Endodermal cell (in vitro differentiated cells): ENCODE measurements around the gene LPP. TPM values are rescaled to one million over a fixed set of nuclear protein-coding genes. Genes with fewer than 3 reads are reported as not detected.

Experiments used
- DNase-seq: peaks from one replicate; pipeline ENCODE4 v3.0.0-alpha.2; 2017
- H3K27ac ChIP-seq: 2 replicates; pipeline ENCODE4 v1.5.1; 2013; ENCODE audit warnings: mild to moderate bottlenecking, low read depth, low read length, moderate library complexity
- H3K27me3 ChIP-seq: 2 replicates; pipeline ENCODE4 v1.6.1; 2013; ENCODE audit warnings: mild to moderate bottlenecking, low read length, moderate library complexity; ENCODE audit not compliant: insufficient read depth, control insufficient read depth, poor library complexity, severe bottlenecking
- H3K36me3 ChIP-seq: 2 replicates; pipeline ENCODE4 v1.7.0; 2013; ENCODE audit warnings: mild to moderate bottlenecking, low read length, moderate library complexity; ENCODE audit not compliant: control insufficient read depth, insufficient read depth
- H3K4me1 ChIP-seq: one replicate; pipeline ENCODE4 v1.7.0; 2013; ENCODE audit warnings: low read length; ENCODE audit not compliant: control insufficient read depth, insufficient read depth
- H3K4me3 ChIP-seq: 2 replicates; pipeline ENCODE4 v1.5.1; 2013; ENCODE audit warnings: mild to moderate bottlenecking, low read length, moderate library complexity
- H3K9ac ChIP-seq: 2 replicates; pipeline ENCODE4 v1.6.1; 2013; ENCODE audit warnings: mild to moderate bottlenecking, low read length, moderate library complexity; ENCODE audit not compliant: poor library complexity, severe bottlenecking; ENCODE audit errors: extremely low read depth
- H3K9me3 ChIP-seq: 2 replicates; pipeline ENCODE4 v1.6.1; 2013; ENCODE audit warnings: mild to moderate bottlenecking, low read length, moderate library complexity; ENCODE audit not compliant: control insufficient read depth
- H3K27ac Mint-ChIP-seq: 2 replicates; pipeline ENCODE4 v1.8.0; 2020; ENCODE audit warnings: mixed read lengths
- H3K27me3 Mint-ChIP-seq: 2 replicates; pipeline ENCODE4 v1.8.0; 2021; ENCODE audit warnings: mild to moderate bottlenecking, mixed read lengths; ENCODE audit not compliant: insufficient read depth
- H3K36me3 Mint-ChIP-seq: 2 replicates; pipeline ENCODE4 v1.8.0; 2020; ENCODE audit warnings: low read depth, mixed read lengths
- H3K4me1 Mint-ChIP-seq: 2 replicates; pipeline ENCODE4 v1.8.0; 2020; ENCODE audit warnings: mixed read lengths
- H3K4me3 Mint-ChIP-seq: 2 replicates; pipeline ENCODE4 v1.8.0; 2020; ENCODE audit warnings: mild to moderate bottlenecking, moderate library complexity, mixed read lengths
- H3K9me3 Mint-ChIP-seq: 2 replicates; pipeline ENCODE4 v1.8.0; 2020; ENCODE audit warnings: mild to moderate bottlenecking, mixed read lengths
- WGBS, 2 experiments: methylation state at CpG; one replicate each; pipeline versions ENCODE4 v1.1.5 to v1.1.7; 2013; ENCODE audit warnings: missing lambda C conversion rate in 2 of 2, mixed read lengths in 1 of 2; ENCODE audit not compliant: insufficient coverage in 1 of 2, insufficient read length in 1 of 2; 5-methylcytosine and 5-hydroxymethylcytosine counted together
- total RNA-seq, 2 donors: library from RNA; stranded (reverse); fragmentation: NEBNext Ultra II Directional in 1 of 2; extraction: Animal tissue kit (Norgen Biotek cat#: 25700) in 1 of 2; gene quantifications; 2 replicates in 1 of 2; 3 replicates in 1 of 2; pipeline ENCODE4 v1.2.1, GENCODE V29; 2021
- TF ChIP-seq, protein P1 (sequence below): fragments of 200-600 bp; sonication (generic); conservative IDR thresholded peaks from 2 replicates; pipeline ENCODE4 v1.5.0; 2021; ENCODE audit warnings: antibody characterized with exemption, mild to moderate bottlenecking

LPP gene
- total RNA-seq, 2 donors from 2014 or later = 78.0 to 105 TPM

DNA sequence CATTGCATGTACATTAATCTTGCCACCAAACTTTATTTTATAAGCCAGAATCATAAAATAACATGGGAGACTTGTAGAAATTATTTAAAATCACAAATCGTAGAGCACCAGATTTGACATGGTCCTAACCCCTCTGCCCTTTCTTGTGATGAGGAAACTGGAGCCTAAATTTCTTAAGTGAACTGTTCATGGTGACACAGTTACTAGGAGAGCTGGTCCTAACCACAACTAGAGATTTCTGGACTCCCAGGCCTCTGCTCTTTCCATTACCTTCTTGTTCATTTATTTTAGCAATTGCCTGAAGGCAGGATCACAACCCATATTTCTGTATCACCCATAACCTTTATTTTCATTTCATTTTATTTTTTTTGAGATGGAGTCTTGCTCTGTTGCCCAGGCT lies 352.5 kb downstream of the LPP start:
- TF ChIP-seq, protein P1, sequence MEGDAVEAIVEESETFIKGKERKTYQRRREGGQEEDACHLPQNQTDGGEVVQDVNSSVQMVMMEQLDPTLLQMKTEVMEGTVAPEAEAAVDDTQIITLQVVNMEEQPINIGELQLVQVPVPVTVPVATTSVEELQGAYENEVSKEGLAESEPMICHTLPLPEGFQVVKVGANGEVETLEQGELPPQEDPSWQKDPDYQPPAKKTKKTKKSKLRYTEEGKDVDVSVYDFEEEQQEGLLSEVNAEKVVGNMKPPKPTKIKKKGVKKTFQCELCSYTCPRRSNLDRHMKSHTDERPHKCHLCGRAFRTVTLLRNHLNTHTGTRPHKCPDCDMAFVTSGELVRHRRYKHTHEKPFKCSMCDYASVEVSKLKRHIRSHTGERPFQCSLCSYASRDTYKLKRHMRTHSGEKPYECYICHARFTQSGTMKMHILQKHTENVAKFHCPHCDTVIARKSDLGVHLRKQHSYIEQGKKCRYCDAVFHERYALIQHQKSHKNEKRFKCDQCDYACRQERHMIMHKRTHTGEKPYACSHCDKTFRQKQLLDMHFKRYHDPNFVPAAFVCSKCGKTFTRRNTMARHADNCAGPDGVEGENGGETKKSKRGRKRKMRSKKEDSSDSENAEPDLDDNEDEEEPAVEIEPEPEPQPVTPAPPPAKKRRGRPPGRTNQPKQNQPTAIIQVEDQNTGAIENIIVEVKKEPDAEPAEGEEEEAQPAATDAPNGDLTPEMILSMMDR = no peak
- H3K9me3 ChIP-seq = peaks cover 6% of the 10 kb centered on the region
- 95 to 100% methylated on average over 1 of the region's 1 CpG for WGBS, 2 experiments

DNA sequence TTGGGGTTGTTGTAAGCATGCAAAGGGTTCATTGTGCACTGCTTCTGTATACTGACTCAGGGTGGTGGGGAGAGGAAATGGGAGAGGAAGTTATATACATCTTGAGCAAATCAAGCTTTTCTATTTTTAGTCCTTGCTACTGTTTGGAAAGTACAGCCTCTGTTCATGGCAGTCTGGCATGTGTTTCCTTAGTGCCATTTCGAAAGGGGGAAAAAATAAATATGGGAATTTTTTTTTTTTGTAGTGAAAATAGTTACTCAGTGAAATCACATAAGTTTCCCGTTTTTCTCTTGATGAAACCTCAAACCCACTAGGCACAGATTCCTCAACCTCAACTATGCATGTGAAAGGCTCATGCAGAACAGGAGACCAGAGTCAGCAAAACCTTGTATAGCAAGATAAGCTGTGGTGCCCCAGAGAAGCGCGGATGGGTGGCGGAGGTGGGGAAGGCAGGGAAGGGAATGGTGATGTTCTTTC lies 353.3 kb downstream of the LPP start:
- DNase-seq = no peak
- Mint-ChIP-seq H3K9me3 (peaks cover 13% of the 10 kb centered on the region), H3K4me1 (no peaks in the 10 kb centered on the region), H3K27me3 (no peaks in the 10 kb centered on the region), H3K36me3 (peaks cover 9% of the 10 kb centered on the region), H3K4me3 (no peak overlapping the region), H3K27ac (no peak overlapping the region)
- 85% methylated on average over 5 of the region's 5 CpGs; no CpG with 5 or more reads in 1 of the 2 experiments for WGBS, 2 experiments
- Histone ChIP-seq H3K9ac (no peak overlapping the region), H3K36me3 (peaks cover 18% of the 10 kb centered on the region), H3K27ac (no peak overlapping the region), H3K4me3 (no peak overlapping the region), H3K9me3 (peaks cover 6% of the 10 kb centered on the region), H3K27me3 (no peaks in the 10 kb centered on the region), H3K4me1 (no peaks in the 10 kb centered on the region)
- TF ChIP-seq, protein P1 = no peak

More for the DNA sequence above, 352.5 kb downstream of the LPP start:
- Histone ChIP-seq H3K36me3 (peaks cover 23% of the 10 kb centered on the region), H3K4me3 (no peak overlapping the region), H3K27ac (no peak overlapping the region), H3K9ac (no peak overlapping the region), H3K4me1 (no peaks in the 10 kb centered on the region), H3K27me3 (no peaks in the 10 kb centered on the region)
- H3K9me3 Mint-ChIP-seq = peaks cover 18% of the 10 kb centered on the region
- H3K4me3 Mint-ChIP-seq = no peak overlapping the region
- no peaks in the 10 kb centered on the region for H3K27me3 Mint-ChIP-seq
- no peak for DNase-seq
- no peak overlapping the region for H3K27ac Mint-ChIP-seq
- peaks cover 9% of the 10 kb centered on the region for H3K36me3 Mint-ChIP-seq
- H3K4me1 Mint-ChIP-seq = no peaks in the 10 kb centered on the region

DNA sequence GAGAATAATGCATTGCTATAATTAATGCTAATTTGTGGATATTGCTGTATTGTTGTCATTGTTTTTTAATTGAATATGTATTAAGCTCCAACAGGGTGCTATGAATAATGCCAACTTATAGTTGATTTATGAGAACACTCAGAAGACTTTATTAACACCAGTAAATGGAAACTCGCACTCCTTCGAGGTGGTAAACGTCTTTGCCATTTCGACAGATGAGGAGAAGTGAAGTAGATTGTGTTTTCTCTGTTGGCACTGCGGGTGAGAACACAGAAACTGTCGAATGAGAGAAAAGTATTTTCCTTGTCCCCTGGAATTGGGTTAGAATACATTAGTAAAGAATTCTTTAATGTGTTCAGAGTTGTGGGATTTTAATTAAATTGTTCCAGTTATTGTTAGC lies 354.5 kb downstream of the LPP start:
- Histone ChIP-seq H3K27me3 (no peaks in the 10 kb centered on the region), H3K9ac (no peak overlapping the region), H3K4me1 (no peaks in the 10 kb centered on the region), H3K9me3 (peaks cover 4% of the 10 kb centered on the region), H3K36me3 (peaks cover 15% of the 10 kb centered on the region), H3K27ac (no peak overlapping the region), H3K4me3 (no peak overlapping the region)
- Mint-ChIP-seq H3K27me3 (no peaks in the 10 kb centered on the region), H3K36me3 (peaks cover 9% of the 10 kb centered on the region), H3K27ac (no peak overlapping the region), H3K9me3 (peaks cover 10% of the 10 kb centered on the region), H3K4me3 (no peak overlapping the region), H3K4me1 (no peaks in the 10 kb centered on the region)
- WGBS, 2 experiments = 91% methylated on average over 6 of the region's 6 CpGs; no CpG with 5 or more reads in 1 of the 2 experiments
- TF ChIP-seq, protein P1 = no peak
- no peak for DNase-seq
